SK-N-MC (cell line): Measurements from ENCODE around the gene USP9Y.

Experiments
- EZH2 ChIP-seq: fragments of 200-600 bp; sonication (generic); IDR thresholded peaks from one replicate; pipeline ENCODE4 v1.6.1; 2017; ENCODE audit warnings: antibody characterized with exemption
- FOXP2 ChIP-seq: optimal IDR thresholded peaks from 2 replicates; pipeline ENCODE3; 2011; ENCODE audit warnings: mild to moderate bottlenecking, moderate library complexity; ENCODE audit not compliant: insufficient read depth; ENCODE audit errors: extremely low read length, control extremely low read depth
- POLR2AphosphoS5 ChIP-seq: IDR thresholded peaks from 2 replicates; pipeline ENCODE4 v1.6.1; 2012; ENCODE audit warnings: mild to moderate bottlenecking, low read depth, low read length, borderline replicate concordance

DNA sequence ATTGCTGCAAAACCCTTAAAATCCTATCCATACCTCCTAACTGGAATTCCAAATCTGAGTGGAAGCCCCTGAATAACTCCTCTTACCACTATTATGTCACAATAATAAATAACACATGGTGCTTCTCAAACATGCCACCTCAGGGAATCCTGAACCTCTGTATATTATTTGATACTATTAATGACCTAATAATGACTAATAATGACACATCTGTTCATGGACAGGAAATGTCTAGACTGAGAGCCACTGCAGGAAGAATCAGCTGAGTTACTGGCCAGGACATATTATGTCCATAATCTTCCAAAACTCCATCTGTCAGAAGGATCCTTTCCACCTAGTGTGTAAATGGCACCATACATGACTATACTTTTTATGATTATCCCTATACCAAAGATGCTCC, 195.9 kb downstream of the USP9Y start:
- TF ChIP-seq EZH2, result no peak
- TF ChIP-seq POLR2AphosphoS5, result no peak
- no peak for TF ChIP-seq FOXP2
